ENCODE data around the gene TMEM131L. TPM values are rescaled to one million over a fixed set of nuclear protein-coding genes. Genes with fewer than 3 reads are reported as not detected.
A peak's percentile ranks its signal among the peaks of the same experiment; 100 is the strongest.
"Not testable (repeated sequence)": the region's sequence is repeated elsewhere in the genome, so short reads cannot be mapped to it uniquely, and the experiment has no call there.

TMEM131L gene
- 64.2 TPM for polyA plus RNA-seq (2012; ENCODE audit: missing spikeins)

- FAIRE-seq (peak; percentile 74), DNase-seq (ENCODE audit: insufficient read length) (peak; percentile 65)
- peak; percentile 80; the same call in 1 of the 2 replicates for TF ChIP-seq POLR2A (IDR thresholded peaks at IDR 0.05; ENCODE audit: low read depth, low read length)
- peak; percentile 64; the same call in 1 of the 2 replicates for TF ChIP-seq POLR2AphosphoS5 (IDR thresholded peaks at IDR 0.05; ENCODE audit: low read depth, low read length)
- peak; percentile 43; the same call in 1 of the 2 replicates for TF ChIP-seq TAF1 (IDR thresholded peaks at IDR 0.05; ENCODE audit: borderline replicate concordance, low read depth, low read length)
Measured at GRCh38 chr4:153466081-153466948, at the start of gene TMEM131L. Gene TMEM131L (plus strand): TSS chr4:153466360. CDS start chr4:153466398, 38 bp downstream.

- DNase-seq (ENCODE audit: insufficient read length); FAIRE-seq: not testable (repeated sequence)
Measured at GRCh38 chr4:153416456-153416855, 49.7 kb upstream of the TMEM131L start.

GRCh38 chr4:153418121-153418520 lies 48.0 kb upstream of the TMEM131L start:
- no peak for DNase-seq (ENCODE audit: insufficient read length)
- TF ChIP-seq POLR2A (IDR thresholded peaks at IDR 0.05; ENCODE audit: low read depth, low read length): no peak
- TF ChIP-seq POLR2AphosphoS5 (IDR thresholded peaks at IDR 0.05; ENCODE audit: low read depth, low read length): no peak
- no peak for TF ChIP-seq TAF1 (IDR thresholded peaks at IDR 0.05; ENCODE audit: borderline replicate concordance, low read depth, low read length)
- FAIRE-seq: no peak

- TF ChIP-seq POLR2AphosphoS5 (IDR thresholded peaks at IDR 0.05; ENCODE audit: low read depth, low read length) (no peak), POLR2A (IDR thresholded peaks at IDR 0.05; ENCODE audit: low read depth, low read length) (no peak), TAF1 (IDR thresholded peaks at IDR 0.05; ENCODE audit: borderline replicate concordance, low read depth, low read length) (no peak)
- DNase-seq (ENCODE audit: insufficient read length) (no peak), FAIRE-seq (no peak)
Measured at GRCh38 chr4:153418558-153418957, 47.6 kb upstream of the TMEM131L start.

GRCh38 chr4:153419029-153419428 lies 47.1 kb upstream of the TMEM131L start:
- no peak for TF ChIP-seq POLR2A (IDR thresholded peaks at IDR 0.05; ENCODE audit: low read depth, low read length)
- no peak for TF ChIP-seq TAF1 (IDR thresholded peaks at IDR 0.05; ENCODE audit: borderline replicate concordance, low read depth, low read length)
- no peak for TF ChIP-seq POLR2AphosphoS5 (IDR thresholded peaks at IDR 0.05; ENCODE audit: low read depth, low read length)
- DNase-seq (ENCODE audit: insufficient read length) (no peak), FAIRE-seq (peak; percentile 38)

GRCh38 chr4:153419673-153420278 lies 46.4 kb upstream of the TMEM131L start:
- no peak for DNase-seq (ENCODE audit: insufficient read length)
- TF ChIP-seq POLR2A (IDR thresholded peaks at IDR 0.05; ENCODE audit: low read depth, low read length) (no peak), TAF1 (IDR thresholded peaks at IDR 0.05; ENCODE audit: borderline replicate concordance, low read depth, low read length) (no peak), POLR2AphosphoS5 (IDR thresholded peaks at IDR 0.05; ENCODE audit: low read depth, low read length) (no peak)
- no peak for FAIRE-seq

- DNase-seq (ENCODE audit: insufficient read length): no peak
- FAIRE-seq: no peak
- TF ChIP-seq POLR2A (IDR thresholded peaks at IDR 0.05; ENCODE audit: low read depth, low read length) (no peak), TAF1 (IDR thresholded peaks at IDR 0.05; ENCODE audit: borderline replicate concordance, low read depth, low read length) (no peak), POLR2AphosphoS5 (IDR thresholded peaks at IDR 0.05; ENCODE audit: low read depth, low read length) (no peak)
Measured at GRCh38 chr4:153420361-153420760, 45.8 kb upstream of the TMEM131L start.

GRCh38 chr4:153421941-153422340 lies 44.2 kb upstream of the TMEM131L start:
- FAIRE-seq (peak; percentile 91), DNase-seq (ENCODE audit: insufficient read length) (no peak)
- TF ChIP-seq POLR2AphosphoS5 (IDR thresholded peaks at IDR 0.05; ENCODE audit: low read depth, low read length): no peak

GRCh38 chr4:153426207-153426885 lies 39.8 kb upstream of the TMEM131L start:
- FAIRE-seq: peak; percentile 73
- DNase-seq (ENCODE audit: insufficient read length): no peak
- TF ChIP-seq POLR2A (IDR thresholded peaks at IDR 0.05; ENCODE audit: low read depth, low read length) (no peak), TAF1 (IDR thresholded peaks at IDR 0.05; ENCODE audit: borderline replicate concordance, low read depth, low read length) (no peak), POLR2AphosphoS5 (IDR thresholded peaks at IDR 0.05; ENCODE audit: low read depth, low read length) (no peak)

- FAIRE-seq: peak; percentile 9
- DNase-seq (ENCODE audit: insufficient read length): no peak
- TF ChIP-seq POLR2AphosphoS5 (IDR thresholded peaks at IDR 0.05; ENCODE audit: low read depth, low read length) (no peak), TAF1 (IDR thresholded peaks at IDR 0.05; ENCODE audit: borderline replicate concordance, low read depth, low read length) (no peak), POLR2A (IDR thresholded peaks at IDR 0.05; ENCODE audit: low read depth, low read length) (no peak)
Measured at GRCh38 chr4:153427363-153428071, 38.6 kb upstream of the TMEM131L start.

GRCh38 chr4:153428941-153429475 lies 37.2 kb upstream of the TMEM131L start:
- DNase-seq (ENCODE audit: insufficient read length) (no peak), FAIRE-seq (no peak)
- TF ChIP-seq POLR2A (IDR thresholded peaks at IDR 0.05; ENCODE audit: low read depth, low read length) (no peak), TAF1 (IDR thresholded peaks at IDR 0.05; ENCODE audit: borderline replicate concordance, low read depth, low read length) (no peak), POLR2AphosphoS5 (IDR thresholded peaks at IDR 0.05; ENCODE audit: low read depth, low read length) (no peak)

Measured in GM12892 (cell line).